ENCODE data around the gene MEAF6.
A peak's percentile ranks its signal among the peaks of the same experiment; 100 is the strongest.

Gene MEAF6

GRCh38 chr1:37461698-37462436 is 52.7 kb downstream of the MEAF6 start:
- no peak overlapping the region for H3K27ac ChIP-seq (ENCODE audit: poor library complexity, severe bottlenecking)
- no peaks in the 10 kb centered on the region for H3K9me3 ChIP-seq (ENCODE audit: severe bottlenecking)
- H3K4me3 ChIP-seq (ENCODE audit: severe bottlenecking): no peak overlapping the region
- H3K27me3 ChIP-seq (ENCODE audit: insufficient read depth, poor library complexity, severe bottlenecking): no peaks in the 10 kb centered on the region
- TF ChIP-seq CTCF (IDR thresholded peaks at IDR 0.05; ENCODE audit: poor library complexity, severe bottlenecking): no peak
- ATAC-seq (ENCODE audit: low read depth) (no peak), DNase-seq (ENCODE audit: low spot score) (no peak)
- no peaks in the 10 kb centered on the region for H3K4me1 ChIP-seq (ENCODE audit: insufficient read depth, poor library complexity, severe bottlenecking)
- H3K36me3 ChIP-seq (ENCODE audit: low read depth): 0 out of 2 replicates have a peak, but pooled peaks cover 3% of the 10 kb centered on the region

- H3K4me3 ChIP-seq (ENCODE audit: severe bottlenecking): no peak overlapping the region
- ATAC-seq (ENCODE audit: low read depth) (no peak), DNase-seq (ENCODE audit: low spot score) (no peak)
- H3K36me3 ChIP-seq (ENCODE audit: low read depth): peaks cover 11% of the 10 kb centered on the region; the same call in 1 of the 2 replicates
- H3K27ac ChIP-seq (ENCODE audit: poor library complexity, severe bottlenecking): no peak overlapping the region
- peaks cover 14% of the 10 kb centered on the region for H3K4me1 ChIP-seq (ENCODE audit: insufficient read depth, poor library complexity, severe bottlenecking)
- H3K9me3 ChIP-seq (ENCODE audit: severe bottlenecking): no peaks in the 10 kb centered on the region
- peak; percentile 33 for TF ChIP-seq CTCF (IDR thresholded peaks at IDR 0.05; ENCODE audit: poor library complexity, severe bottlenecking)
- H3K27me3 ChIP-seq (ENCODE audit: insufficient read depth, poor library complexity, severe bottlenecking): no peaks in the 10 kb centered on the region
Observed at GRCh38 chr1:37458551-37458950, 56.0 kb downstream of the MEAF6 start.

GRCh38 chr1:37456614-37457013 is 58.0 kb downstream of the MEAF6 start:
- H3K27ac ChIP-seq (ENCODE audit: poor library complexity, severe bottlenecking): no peak overlapping the region
- H3K4me3 ChIP-seq (ENCODE audit: severe bottlenecking): no peak overlapping the region
- no peak for TF ChIP-seq CTCF (IDR thresholded peaks at IDR 0.05; ENCODE audit: poor library complexity, severe bottlenecking)
- H3K4me1 ChIP-seq (ENCODE audit: insufficient read depth, poor library complexity, severe bottlenecking): peaks cover 18% of the 10 kb centered on the region
- ATAC-seq (ENCODE audit: low read depth) (no peak), DNase-seq (ENCODE audit: low spot score) (no peak)
- H3K36me3 ChIP-seq (ENCODE audit: low read depth): peaks cover 11% of the 10 kb centered on the region; the same call in 1 of the 2 replicates
- no peaks in the 10 kb centered on the region for H3K9me3 ChIP-seq (ENCODE audit: severe bottlenecking)
- no peaks in the 10 kb centered on the region for H3K27me3 ChIP-seq (ENCODE audit: insufficient read depth, poor library complexity, severe bottlenecking)

GRCh38 chr1:37455516-37455915 is 59.0 kb downstream of the MEAF6 start:
- TF ChIP-seq CTCF (IDR thresholded peaks at IDR 0.05; ENCODE audit: poor library complexity, severe bottlenecking): no peak
- H3K9me3 ChIP-seq (ENCODE audit: severe bottlenecking): no peaks in the 10 kb centered on the region
- H3K36me3 ChIP-seq (ENCODE audit: low read depth): peaks cover 9% of the 10 kb centered on the region; the same call in 1 of the 2 replicates
- H3K27me3 ChIP-seq (ENCODE audit: insufficient read depth, poor library complexity, severe bottlenecking): no peaks in the 10 kb centered on the region
- peaks cover 19% of the 10 kb centered on the region for H3K4me1 ChIP-seq (ENCODE audit: insufficient read depth, poor library complexity, severe bottlenecking)
- DNase-seq (ENCODE audit: low spot score) (no peak), ATAC-seq (ENCODE audit: low read depth) (no peak)
- no peak overlapping the region for H3K4me3 ChIP-seq (ENCODE audit: severe bottlenecking)
- peak overlapping the region; percentile 57 for H3K27ac ChIP-seq (ENCODE audit: poor library complexity, severe bottlenecking)

- peaks cover 8% of the 10 kb centered on the region; the same call in 1 of the 2 replicates for H3K36me3 ChIP-seq (ENCODE audit: low read depth)
- ATAC-seq (ENCODE audit: low read depth) (no peak), DNase-seq (ENCODE audit: low spot score) (no peak)
- H3K27ac ChIP-seq (ENCODE audit: poor library complexity, severe bottlenecking): no peak overlapping the region
- no peak overlapping the region for H3K4me3 ChIP-seq (ENCODE audit: severe bottlenecking)
- H3K27me3 ChIP-seq (ENCODE audit: insufficient read depth, poor library complexity, severe bottlenecking): no peaks in the 10 kb centered on the region
- peaks cover 24% of the 10 kb centered on the region for H3K4me1 ChIP-seq (ENCODE audit: insufficient read depth, poor library complexity, severe bottlenecking)
- H3K9me3 ChIP-seq (ENCODE audit: severe bottlenecking): no peaks in the 10 kb centered on the region
- TF ChIP-seq CTCF (IDR thresholded peaks at IDR 0.05; ENCODE audit: poor library complexity, severe bottlenecking): no peak
Observed at GRCh38 chr1:37453647-37454046, 60.9 kb downstream of the MEAF6 start.
